Nephron progenitor cell (in vitro differentiated cells): ENCODE measurements around the gene MMP2.

Experiments
- DNase-seq: peaks from one replicate; pipeline ENCODE4 v3.0.0; 2021
- H3K27ac Mint-ChIP-seq: 2 replicates; pipeline ENCODE4 v1.8.0; 2021; ENCODE audit warnings: mild to moderate bottlenecking, moderate library complexity, mixed read lengths
- H3K27me3 Mint-ChIP-seq: 2 replicates; pipeline ENCODE4 v1.8.0; 2021; ENCODE audit warnings: mild to moderate bottlenecking, low read depth, mixed read lengths; ENCODE audit not compliant: poor library complexity
- H3K36me3 Mint-ChIP-seq: 2 replicates; pipeline ENCODE4 v1.8.0; 2021; ENCODE audit warnings: low read depth, mixed read lengths
- H3K4me1 Mint-ChIP-seq: 2 replicates; pipeline ENCODE4 v1.8.0; 2021; ENCODE audit warnings: mixed read lengths
- H3K4me3 Mint-ChIP-seq: 2 replicates; pipeline ENCODE4 v1.8.0; 2021; ENCODE audit warnings: mild to moderate bottlenecking, moderate library complexity, mixed read lengths
- H3K9me3 Mint-ChIP-seq: 2 replicates; pipeline ENCODE4 v1.8.0; 2021; ENCODE audit warnings: mild to moderate bottlenecking, moderate library complexity, mixed read lengths
- CTCF ChIP-seq: fragments of 200-600 bp; sonication (generic); IDR thresholded peaks from 2 replicates; pipeline ENCODE4 v1.5.0; 2021; ENCODE audit warnings: antibody characterized with exemption

The MMP2 gene

GRCh38 chr16:55476625-55477533 lies 2.1 kb upstream of the MMP2 start:
- H3K4me1 Mint-ChIP-seq, result peaks cover 60% of the 10 kb centered on the region
- H3K9me3 Mint-ChIP-seq, result no peaks in the 10 kb centered on the region
- no peak for DNase-seq
- no peak overlapping the region for H3K27ac Mint-ChIP-seq
- H3K27me3 Mint-ChIP-seq, result peaks cover 18% of the 10 kb centered on the region
- H3K36me3 Mint-ChIP-seq, result no peaks in the 10 kb centered on the region
- TF ChIP-seq CTCF, result no peak
- H3K4me3 Mint-ChIP-seq, result peak overlapping the region; percentile 25

DNA sequence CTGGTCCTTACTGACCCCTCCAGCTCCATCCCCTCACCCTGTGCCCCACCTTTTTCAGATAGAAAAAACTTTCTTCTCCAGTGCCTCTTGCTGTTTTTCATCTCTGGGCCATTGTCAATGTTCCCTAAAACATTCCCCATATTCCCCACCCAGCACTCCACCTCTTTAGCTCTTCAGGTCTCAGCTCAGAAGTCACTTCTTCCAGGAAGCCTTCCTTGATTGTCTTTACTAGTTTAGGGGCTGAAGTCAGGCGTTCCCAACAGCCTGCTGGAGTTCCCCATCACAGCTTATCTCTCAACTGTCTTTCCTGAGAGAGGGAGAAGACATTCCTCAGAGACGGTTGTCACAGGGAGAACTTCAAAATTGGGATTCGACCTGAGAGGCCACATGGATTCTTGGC lies 1.3 kb upstream of the MMP2 start:
- no peak for DNase-seq
- H3K27me3 Mint-ChIP-seq, result peaks cover 18% of the 10 kb centered on the region
- H3K27ac Mint-ChIP-seq, result no peak overlapping the region
- peaks cover under 1% of the 10 kb centered on the region for H3K36me3 Mint-ChIP-seq
- TF ChIP-seq CTCF, result no peak
- H3K4me1 Mint-ChIP-seq, result peaks cover 60% of the 10 kb centered on the region
- H3K4me3 Mint-ChIP-seq, result peak overlapping the region; percentile 25
- no peaks in the 10 kb centered on the region for H3K9me3 Mint-ChIP-seq

- peaks cover 55% of the 10 kb centered on the region for H3K4me1 Mint-ChIP-seq
- TF ChIP-seq CTCF, result no peak
- no peak for DNase-seq
- peaks cover 18% of the 10 kb centered on the region for H3K27me3 Mint-ChIP-seq
- no peaks in the 10 kb centered on the region for H3K9me3 Mint-ChIP-seq
- H3K27ac Mint-ChIP-seq, result peak overlapping the region; percentile 33
- H3K4me3 Mint-ChIP-seq, result peak overlapping the region; percentile 97
- peaks cover 17% of the 10 kb centered on the region for H3K36me3 Mint-ChIP-seq
Observed at GRCh38 chr16:55479430-55480140, 587 bp downstream of the MMP2 start.

DNA sequence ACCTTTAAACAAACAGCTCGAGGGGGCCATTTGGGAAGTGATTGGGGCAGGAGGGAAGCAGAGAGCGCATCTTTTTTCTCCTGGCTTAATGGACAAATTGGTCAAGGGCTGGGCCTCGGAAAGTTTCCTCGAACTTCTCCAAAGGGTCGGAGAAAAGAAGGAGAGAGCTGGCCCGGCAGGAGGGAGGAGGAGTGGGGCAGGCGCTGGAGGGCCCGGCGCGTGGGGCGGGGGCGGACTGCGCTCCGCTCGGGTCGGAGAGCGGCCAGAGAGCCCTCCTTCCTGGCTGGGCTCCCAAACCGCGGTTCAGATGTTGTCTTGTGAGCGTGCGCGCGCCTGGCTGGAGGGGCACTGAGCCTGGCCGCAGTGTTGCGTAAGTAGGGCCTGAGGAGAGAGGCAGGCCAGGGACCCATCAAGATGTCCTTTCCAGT lies 1.2 kb downstream of the MMP2 start:
- peaks cover 23% of the 10 kb centered on the region for H3K36me3 Mint-ChIP-seq
- no peak for TF ChIP-seq CTCF
- peak overlapping the region; percentile 97 for H3K4me3 Mint-ChIP-seq
- peaks cover 52% of the 10 kb centered on the region for H3K4me1 Mint-ChIP-seq
- H3K27me3 Mint-ChIP-seq, result peaks cover 18% of the 10 kb centered on the region
- peak; percentile 68 for DNase-seq
- H3K27ac Mint-ChIP-seq, result no peak overlapping the region
- no peaks in the 10 kb centered on the region for H3K9me3 Mint-ChIP-seq

GRCh38 chr16:55481023-55481422 lies 2.0 kb downstream of the MMP2 start:
- Mint-ChIP-seq H3K27me3 (peaks cover 18% of the 10 kb centered on the region), H3K36me3 (peaks cover 29% of the 10 kb centered on the region), H3K9me3 (no peaks in the 10 kb centered on the region), H3K4me3 (peak overlapping the region; percentile 97), H3K27ac (no peak overlapping the region), H3K4me1 (peaks cover 44% of the 10 kb centered on the region)
- no peak for TF ChIP-seq CTCF
- no peak for DNase-seq
